ENCODE measurements around the gene NAT16. TPM values are rescaled to one million over a fixed set of nuclear protein-coding genes. Genes with fewer than 3 reads are reported as not detected.

NAT16 gene
- total RNA-seq, 4 donors from 2014 or later: not detected

- intact Hi-C loops (cut with DNase I; ENCODE audit: low total_unique reads): no loop called here
- Histone ChIP-seq H3K4me3 (no peak overlapping the region), H3K9me3 (no peaks in the 10 kb centered on the region), H3K27ac (no peak overlapping the region), H3K4me1 (peaks cover 5 to 9% of the 10 kb centered on the region in 2 donors), H3K27me3 (no peaks in the 10 kb centered on the region), H3K36me3 (no peaks in the 10 kb centered on the region)
- DNase-seq: no peak
- no peak for TF ChIP-seq CTCF (IDR thresholded peaks at IDR 0.05)
- no peak for TF ChIP-seq POLR2A (IDR thresholded peaks at IDR 0.05)
Observed at GRCh38 chr7:101156277-101156676, 23.8 kb downstream of the NAT16 start.

- H3K36me3 ChIP-seq: no peaks in the 10 kb centered on the region
- H3K9me3 ChIP-seq: no peaks in the 10 kb centered on the region
- H3K4me3 ChIP-seq: peak overlapping the region; percentile 59 to 99
- DNase-seq: no peak
- TF ChIP-seq POLR2A (IDR thresholded peaks at IDR 0.05): no peak
- no peak for TF ChIP-seq CTCF (IDR thresholded peaks at IDR 0.05)
- peak overlapping the region in 1 of 2 donors; percentile 35 for H3K27ac ChIP-seq
- intact Hi-C loops (cut with DNase I; ENCODE audit: low total_unique reads): no loop called here
- H3K27me3 ChIP-seq: no peaks in the 10 kb centered on the region
- peaks cover 5 to 9% of the 10 kb centered on the region in 2 donors for H3K4me1 ChIP-seq
Observed at GRCh38 chr7:101155303-101155702, 24.8 kb downstream of the NAT16 start.

GRCh38 chr7:101154693-101155102, 25.4 kb downstream of the NAT16 start:
- H3K4me1 ChIP-seq: peaks cover 5 to 9% of the 10 kb centered on the region in 2 donors
- intact Hi-C loops (cut with DNase I; ENCODE audit: low total_unique reads): no loop called here
- H3K4me3 ChIP-seq: peak overlapping the region; percentile 59 to 99
- peak overlapping the region; percentile 22 to 35 for H3K27ac ChIP-seq
- no peaks in the 10 kb centered on the region for H3K36me3 ChIP-seq
- no peak for DNase-seq
- TF ChIP-seq CTCF (IDR thresholded peaks at IDR 0.05): no peak
- no peak for TF ChIP-seq POLR2A (IDR thresholded peaks at IDR 0.05)
- H3K9me3 ChIP-seq: no peaks in the 10 kb centered on the region
- H3K27me3 ChIP-seq: no peaks in the 10 kb centered on the region

- Histone ChIP-seq H3K36me3 (no peaks in the 10 kb centered on the region), H3K27ac (peak within 1 kb of the TSS; percentile 22 to 35), H3K27me3 (no peaks in the 10 kb centered on the region), H3K4me1 (peaks cover 5 to 9% of the 10 kb centered on the region in 2 donors), H3K9me3 (no peaks in the 10 kb centered on the region), H3K4me3 (peak within 1 kb of the TSS; percentile 59 to 99)
- intact Hi-C loops (cut with DNase I; ENCODE audit: low total_unique reads): no loop called here
- TF ChIP-seq CTCF (IDR thresholded peaks at IDR 0.05) (peak in 2 of 4 experiments; percentile 8 to 21), POLR2A (IDR thresholded peaks at IDR 0.05) (peak in 1 of 2 donors; percentile 35)
- peak; percentile 91 to 94 for DNase-seq
Observed at GRCh38 chr7:101153969-101154692, 26.0 kb downstream of the NAT16 start, which contains the start of gene AP1S1. AP1S1 (plus strand) TSS chr7:101154476; CDS start chr7:101154515, 39 bp downstream.

- Histone ChIP-seq H3K4me1 (peaks cover 5 to 9% of the 10 kb centered on the region in 2 donors), H3K27ac (no peak overlapping the region), H3K4me3 (no peak overlapping the region), H3K36me3 (no peaks in the 10 kb centered on the region), H3K27me3 (no peaks in the 10 kb centered on the region), H3K9me3 (no peaks in the 10 kb centered on the region)
- intact Hi-C loops (cut with DNase I; ENCODE audit: low total_unique reads): no loop called here
- TF ChIP-seq POLR2A (IDR thresholded peaks at IDR 0.05): no peak
- TF ChIP-seq CTCF (IDR thresholded peaks at IDR 0.05): no peak
- no peak for DNase-seq
Observed at GRCh38 chr7:101151908-101152651, 28.0 kb downstream of the NAT16 start.

All from uterus (tissue), 4 donors.